ENCODE results near the gene TNS1.

The TNS1 gene

GRCh38 chr2:218011653-218012040 lies 8.9 kb upstream of the TNS1 start:
- H3K9me3 ChIP-seq (ENCODE audit: insufficient read depth, low read depth, low read length): no peaks in the 10 kb centered on the region
- peaks cover 17% of the 10 kb centered on the region for H3K4me1 ChIP-seq (ENCODE audit: insufficient read depth, low read length, poor library complexity, severe bottlenecking)
- H3K4me2 ChIP-seq (ENCODE audit: low read depth, low read length, poor library complexity, severe bottlenecking): no peak overlapping the region
- no peak overlapping the region for H3K9ac ChIP-seq (ENCODE audit: low read depth, low read length, poor library complexity, severe bottlenecking)
- TF ChIP-seq CTCF (conservative IDR thresholded peaks at IDR 0.05; ENCODE audit: low read length): no peak
- no peak for TF ChIP-seq EZH2phosphoT487 (IDR thresholded peaks at IDR 0.05; ENCODE audit: borderline replicate concordance)
- no peaks in the 10 kb centered on the region for H3K36me3 ChIP-seq (ENCODE audit: insufficient read depth, low read length)
- H3K9me2 ChIP-seq (replicated peaks; ENCODE audit: low read depth, low read length): no peaks in the 10 kb centered on the region
- H2AFZ ChIP-seq (ENCODE audit: low read length): no peak overlapping the region
- H3F3A ChIP-seq (ENCODE audit: low read depth): no peaks in the 10 kb centered on the region
- H3K79me2 ChIP-seq (ENCODE audit: insufficient read depth, low read length): no peaks in the 10 kb centered on the region
- no peaks in the 10 kb centered on the region for H3K27me3 ChIP-seq (ENCODE audit: insufficient read depth, low read length, poor library complexity, severe bottlenecking)
- H3K4me3 ChIP-seq (ENCODE audit: low read length, poor library complexity, severe bottlenecking): no peak overlapping the region
- H4K20me1 ChIP-seq (ENCODE audit: insufficient read depth, low read length, poor library complexity, severe bottlenecking): no peaks in the 10 kb centered on the region

GRCh38 chr2:218010984-218011652 lies 8.3 kb upstream of the TNS1 start:
- Histone ChIP-seq H3K27me3 (ENCODE audit: insufficient read depth, low read length, poor library complexity, severe bottlenecking) (no peaks in the 10 kb centered on the region), H4K20me1 (ENCODE audit: insufficient read depth, low read length, poor library complexity, severe bottlenecking) (no peaks in the 10 kb centered on the region), H3K9ac (ENCODE audit: low read depth, low read length, poor library complexity, severe bottlenecking) (no peak overlapping the region), H2AFZ (ENCODE audit: low read length) (0 out of 2 replicates have a peak overlapping the region, but pooled peaks have one; percentile 82), H3K4me1 (ENCODE audit: insufficient read depth, low read length, poor library complexity, severe bottlenecking) (peaks cover 17% of the 10 kb centered on the region), H3K9me3 (ENCODE audit: insufficient read depth, low read depth, low read length) (no peaks in the 10 kb centered on the region), H3K79me2 (ENCODE audit: insufficient read depth, low read length) (no peaks in the 10 kb centered on the region), H3K9me2 (replicated peaks; ENCODE audit: low read depth, low read length) (no peaks in the 10 kb centered on the region), H3F3A (ENCODE audit: low read depth) (no peaks in the 10 kb centered on the region), H3K36me3 (ENCODE audit: insufficient read depth, low read length) (no peaks in the 10 kb centered on the region), H3K4me2 (ENCODE audit: low read depth, low read length, poor library complexity, severe bottlenecking) (peak overlapping the region; percentile 74), H3K4me3 (ENCODE audit: low read length, poor library complexity, severe bottlenecking) (no peak overlapping the region)
- TF ChIP-seq CTCF (conservative IDR thresholded peaks at IDR 0.05; ENCODE audit: low read length) (no peak), EZH2phosphoT487 (IDR thresholded peaks at IDR 0.05; ENCODE audit: borderline replicate concordance) (no peak)

- Histone ChIP-seq H3K79me2 (ENCODE audit: insufficient read depth, low read length) (no peaks in the 10 kb centered on the region), H2AFZ (ENCODE audit: low read length) (peak overlapping the region; percentile 82), H3K9ac (ENCODE audit: low read depth, low read length, poor library complexity, severe bottlenecking) (peak overlapping the region; percentile 57), H4K20me1 (ENCODE audit: insufficient read depth, low read length, poor library complexity, severe bottlenecking) (no peaks in the 10 kb centered on the region), H3K9me2 (replicated peaks; ENCODE audit: low read depth, low read length) (no peaks in the 10 kb centered on the region), H3K4me1 (ENCODE audit: insufficient read depth, low read length, poor library complexity, severe bottlenecking) (peaks cover 16% of the 10 kb centered on the region), H3K36me3 (ENCODE audit: insufficient read depth, low read length) (no peaks in the 10 kb centered on the region), H3K27me3 (ENCODE audit: insufficient read depth, low read length, poor library complexity, severe bottlenecking) (no peaks in the 10 kb centered on the region), H3K9me3 (ENCODE audit: insufficient read depth, low read depth, low read length) (no peaks in the 10 kb centered on the region), H3F3A (ENCODE audit: low read depth) (no peaks in the 10 kb centered on the region), H3K4me2 (ENCODE audit: low read depth, low read length, poor library complexity, severe bottlenecking) (peak overlapping the region; percentile 74), H3K4me3 (ENCODE audit: low read length, poor library complexity, severe bottlenecking) (peak overlapping the region; percentile 74)
- TF ChIP-seq CTCF (conservative IDR thresholded peaks at IDR 0.05; ENCODE audit: low read length): peak; percentile 47
- no peak for TF ChIP-seq EZH2phosphoT487 (IDR thresholded peaks at IDR 0.05; ENCODE audit: borderline replicate concordance)
Measured at GRCh38 chr2:218010140-218010983, 7.6 kb upstream of the TNS1 start.

Measured in Loucy (cell line).